Measurements from ENCODE around the gene PLCB1. TPM values are rescaled to one million over a fixed set of nuclear protein-coding genes. Genes with fewer than 3 reads are reported as not detected.
"Not testable (repeated sequence)": the region's sequence is repeated elsewhere in the genome, so short reads cannot be mapped to it uniquely, and the experiment has no call there.

Gene PLCB1
- total RNA-seq, 1 experiment from 2014 or later: 14.9 TPM

DNA sequence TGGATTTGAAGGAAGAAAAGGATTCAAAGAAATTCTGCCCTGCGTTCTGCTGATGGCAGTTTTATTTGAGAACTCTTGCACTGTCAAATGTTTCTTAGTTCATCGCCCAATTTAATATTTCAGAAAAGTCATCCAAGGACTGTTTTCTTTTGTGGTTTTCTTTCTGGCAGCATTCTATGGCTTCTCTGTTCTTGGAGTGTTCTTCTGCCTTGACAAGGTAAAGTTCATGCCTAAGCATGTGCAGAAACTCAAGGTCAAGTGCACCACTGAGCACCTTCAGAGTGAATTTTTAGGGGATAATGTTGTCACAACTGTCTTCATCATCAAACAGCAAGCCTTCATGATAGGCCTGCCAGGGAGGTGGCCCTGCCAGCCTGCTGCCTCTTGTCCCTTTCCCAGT, 225.6 kb downstream of the PLCB1 start:
- no peak for DNase-seq (ENCODE audit: low read depth, low spot score)
- in situ Hi-C loops (cut with HindIII; ENCODE audit: low pct_unique_long_range_greater_than_20kb, low sequenced_read_pairs): no loop called here

DNA sequence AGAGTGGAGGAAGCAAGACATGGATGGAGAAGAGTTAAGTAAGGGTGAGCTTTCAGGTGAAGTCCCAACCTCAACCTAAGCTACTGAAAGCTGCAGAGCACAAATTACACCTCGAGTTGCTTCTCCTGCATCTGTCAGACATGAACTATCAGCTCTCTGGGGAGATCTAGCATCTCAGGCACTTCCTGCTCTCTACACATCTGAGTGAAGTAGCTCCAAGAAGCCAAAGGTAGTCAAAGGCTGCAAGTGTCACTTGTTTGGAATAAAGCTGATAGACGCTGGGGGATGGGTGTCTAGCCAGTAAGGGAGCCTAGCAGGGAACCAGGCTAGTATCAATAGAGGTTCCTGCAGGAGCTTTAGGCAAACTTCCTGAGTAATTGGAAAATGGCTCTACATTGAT, 228.0 kb downstream of the PLCB1 start:
- no peak for DNase-seq (ENCODE audit: low read depth, low spot score)
- in situ Hi-C loops (cut with HindIII; ENCODE audit: low pct_unique_long_range_greater_than_20kb, low sequenced_read_pairs): no loop called here

DNA sequence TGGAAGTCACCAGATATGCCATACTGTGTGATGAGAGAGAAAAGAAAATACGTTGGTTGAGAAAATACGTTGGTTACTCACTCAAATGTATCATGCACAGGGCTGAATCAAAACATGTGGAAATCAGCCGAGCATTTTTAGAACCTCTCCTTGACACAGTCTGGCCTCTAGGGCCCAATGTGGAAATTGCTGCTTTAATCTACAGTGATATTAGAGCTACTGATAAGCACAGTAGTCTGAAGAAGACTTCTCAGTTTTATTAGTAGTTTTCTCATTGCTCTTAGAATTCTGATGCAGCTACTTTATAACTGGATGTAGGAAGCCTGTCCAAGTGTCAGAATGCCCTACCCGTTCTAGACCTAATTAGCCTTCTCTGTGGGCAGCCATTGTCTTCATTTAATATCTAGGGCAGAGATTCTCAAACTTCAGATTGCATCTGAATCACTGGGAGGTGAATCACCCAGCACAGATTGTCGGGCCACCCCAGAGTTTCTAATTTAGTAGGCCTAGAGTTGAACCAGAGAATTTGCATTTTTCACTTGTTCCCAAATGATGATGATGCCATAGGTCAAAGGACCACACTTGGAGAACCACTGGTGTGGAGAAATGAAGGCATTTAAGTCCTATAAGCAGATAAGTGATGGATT, 229.1 kb downstream of the PLCB1 start:
- in situ Hi-C loops (cut with HindIII; ENCODE audit: low pct_unique_long_range_greater_than_20kb, low sequenced_read_pairs): no loop called here
- peak; percentile 50 for DNase-seq (ENCODE audit: low read depth, low spot score)

DNA sequence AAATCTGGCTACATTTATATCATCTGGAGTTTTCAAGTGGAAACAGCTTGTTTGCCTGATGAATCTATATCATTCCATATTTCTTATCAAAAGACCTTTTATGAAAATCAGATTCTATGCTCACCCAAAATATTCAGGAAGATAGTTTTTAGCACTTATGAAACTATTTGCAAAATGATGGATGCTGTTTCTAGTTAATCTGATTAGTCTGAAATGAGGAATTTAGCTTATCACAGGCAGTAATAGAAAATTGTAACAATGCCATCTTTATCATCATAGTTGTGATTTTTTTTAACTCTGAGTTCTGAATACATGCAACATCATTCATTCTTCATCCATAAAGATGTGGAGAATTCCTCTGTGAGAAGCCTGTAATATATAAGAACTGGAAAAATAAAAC, 229.7 kb downstream of the PLCB1 start:
- in situ Hi-C loops (cut with HindIII; ENCODE audit: low pct_unique_long_range_greater_than_20kb, low sequenced_read_pairs): no loop called here
- no peak for DNase-seq (ENCODE audit: low read depth, low spot score)

DNA sequence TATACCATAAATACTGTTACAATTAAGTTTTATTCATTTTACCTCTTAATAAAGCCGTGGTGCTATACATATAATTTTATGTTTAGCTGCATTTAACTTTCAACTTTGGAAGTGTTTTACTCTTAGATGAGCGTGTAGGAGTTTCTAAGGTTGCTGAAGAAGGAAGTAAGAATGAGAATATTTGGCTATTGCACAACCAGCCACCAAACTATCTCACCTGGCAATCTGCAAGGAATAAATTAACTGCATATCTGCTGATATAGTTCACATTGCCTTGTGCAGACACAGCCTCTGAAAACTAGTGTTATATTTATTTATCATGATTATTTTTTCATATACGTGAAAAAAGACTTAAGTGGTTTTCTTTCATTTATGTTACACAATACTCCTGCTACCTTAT, 230.4 kb downstream of the PLCB1 start:
- DNase-seq (ENCODE audit: low read depth, low spot score): no peak
- in situ Hi-C loops (cut with HindIII; ENCODE audit: low pct_unique_long_range_greater_than_20kb, low sequenced_read_pairs): no loop called here

DNA sequence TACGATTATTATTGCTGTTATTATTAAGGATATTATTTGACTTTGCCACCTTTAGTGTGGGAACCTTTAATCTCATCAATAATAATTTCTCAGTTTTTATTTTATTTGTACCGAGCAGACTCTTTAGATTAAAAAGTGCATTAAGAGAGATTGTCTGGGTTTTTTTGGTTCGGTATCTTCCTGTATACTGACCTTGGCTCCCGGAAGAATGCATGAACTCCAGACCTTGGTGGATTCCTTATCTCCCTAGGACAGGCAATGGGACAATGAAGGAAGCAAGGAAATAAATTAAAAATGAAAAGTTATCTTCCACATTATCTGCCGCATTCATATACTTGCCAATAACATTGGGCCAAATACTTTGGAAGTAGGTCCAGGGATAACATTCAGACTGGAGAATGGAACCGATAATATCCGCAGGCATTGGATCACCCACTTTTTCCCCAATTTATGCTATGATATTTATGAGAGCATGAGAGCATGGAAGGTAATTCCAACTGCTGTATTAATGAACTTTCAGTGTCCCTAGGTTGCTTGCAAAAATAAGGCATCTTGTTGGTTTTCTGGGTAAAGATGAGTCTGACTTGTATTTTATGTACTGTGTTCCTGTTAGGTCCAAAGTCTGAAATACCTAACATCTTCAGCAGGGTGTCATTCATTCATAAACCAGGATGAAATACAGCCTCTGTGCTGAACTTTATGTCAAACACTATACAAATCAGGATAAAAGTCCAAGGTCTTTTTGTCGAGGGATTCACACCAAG, 232.1 kb downstream of the PLCB1 start:
- no peak for DNase-seq (ENCODE audit: low read depth, low spot score)

DNA sequence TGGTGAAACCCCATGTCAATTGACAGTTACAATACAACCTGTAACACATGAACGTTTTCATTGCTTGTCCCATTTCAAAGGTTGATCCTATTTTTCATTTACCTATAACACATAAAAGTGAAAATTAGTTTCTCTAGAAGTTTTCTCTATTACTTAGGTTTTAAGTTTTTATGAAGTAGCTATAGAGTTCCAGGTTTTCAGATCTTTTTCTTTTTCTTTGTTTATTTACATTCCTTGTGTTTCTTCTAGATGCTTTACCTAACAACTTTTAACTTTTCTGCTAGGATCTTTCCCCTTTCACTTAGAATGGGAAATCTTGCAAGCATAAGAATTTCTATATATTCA, 232.6 kb downstream of the PLCB1 start:
- DNase-seq (ENCODE audit: low read depth, low spot score): no peak
- in situ Hi-C loops (cut with HindIII; ENCODE audit: low pct_unique_long_range_greater_than_20kb, low sequenced_read_pairs): no loop called here

More for the DNA sequence above, 232.1 kb downstream of the PLCB1 start:
- in situ Hi-C loops (cut with HindIII; ENCODE audit: low pct_unique_long_range_greater_than_20kb, low sequenced_read_pairs): no loop called here

DNA sequence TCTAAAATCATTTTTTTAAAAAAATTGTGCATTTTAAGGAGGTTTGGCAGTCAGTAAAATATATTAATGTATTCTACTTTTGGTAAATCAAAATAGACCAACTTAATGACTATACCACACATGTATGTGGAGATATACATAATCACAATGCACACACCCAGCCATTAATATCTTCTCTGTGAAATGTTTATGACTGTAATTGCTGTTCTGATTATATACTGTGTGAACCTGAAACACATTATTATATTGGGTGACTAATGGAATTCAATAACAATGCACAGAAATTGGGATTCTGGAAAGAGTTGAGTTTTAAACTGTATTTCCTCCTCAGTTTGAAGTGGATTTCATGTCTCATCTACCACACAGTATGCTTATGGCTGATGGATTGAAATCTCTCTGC, 233.6 kb downstream of the PLCB1 start:
- in situ Hi-C loops (cut with HindIII; ENCODE audit: low pct_unique_long_range_greater_than_20kb, low sequenced_read_pairs): no loop called here
- DNase-seq (ENCODE audit: low read depth, low spot score): no peak

DNA sequence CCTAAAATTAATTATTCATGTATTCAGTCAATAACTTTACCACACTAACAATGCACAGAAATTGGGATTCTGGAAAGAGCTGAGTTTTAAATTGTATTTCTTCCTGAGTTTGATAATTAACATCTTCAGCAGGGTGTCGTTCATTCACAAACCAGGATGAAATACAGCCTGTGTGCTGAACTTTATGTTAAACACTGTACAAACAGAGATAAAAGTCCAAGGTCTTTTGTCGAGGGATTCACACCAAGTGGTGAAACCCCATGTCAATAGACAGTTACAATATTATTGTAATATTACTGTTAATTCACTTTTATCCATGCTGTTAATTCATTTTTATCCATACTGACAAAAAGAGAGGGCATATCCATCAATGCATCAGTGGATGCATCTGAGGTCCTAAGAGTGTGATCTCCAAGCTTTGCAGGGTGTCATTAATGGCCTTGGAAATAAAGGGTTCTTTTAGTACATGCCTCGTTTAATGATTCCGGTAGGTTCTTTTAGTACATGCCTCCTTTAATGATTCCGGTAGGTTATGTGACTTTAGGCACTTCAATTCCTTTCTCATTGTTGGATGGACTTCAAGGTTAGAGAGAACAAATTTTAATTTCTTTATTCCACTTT, 234.3 kb downstream of the PLCB1 start:
- in situ Hi-C loops (cut with HindIII; ENCODE audit: low pct_unique_long_range_greater_than_20kb, low sequenced_read_pairs): no loop called here
- DNase-seq (ENCODE audit: low read depth, low spot score): no peak

DNA sequence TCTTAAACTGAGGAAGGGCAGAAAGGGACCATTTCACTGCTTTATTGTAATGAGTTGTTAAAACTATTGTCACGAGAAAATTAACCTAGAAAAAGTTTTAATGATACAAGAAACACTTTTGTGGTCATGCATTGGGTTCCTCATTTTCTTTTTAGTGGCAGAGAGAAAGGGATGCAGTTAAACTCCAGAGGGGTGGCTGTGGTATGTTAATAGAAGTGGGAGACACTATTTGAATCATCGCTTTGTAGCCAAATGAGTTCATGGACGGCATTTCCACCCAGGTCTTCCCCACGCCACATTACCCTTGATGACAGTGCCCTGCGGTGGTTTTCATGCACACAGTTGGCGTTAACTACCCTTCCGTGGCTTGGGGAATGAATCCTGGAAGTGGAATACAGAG, 235.6 kb downstream of the PLCB1 start:
- in situ Hi-C loops (cut with HindIII; ENCODE audit: low pct_unique_long_range_greater_than_20kb, low sequenced_read_pairs): no loop called here
- DNase-seq (ENCODE audit: low read depth, low spot score): no peak

DNA sequence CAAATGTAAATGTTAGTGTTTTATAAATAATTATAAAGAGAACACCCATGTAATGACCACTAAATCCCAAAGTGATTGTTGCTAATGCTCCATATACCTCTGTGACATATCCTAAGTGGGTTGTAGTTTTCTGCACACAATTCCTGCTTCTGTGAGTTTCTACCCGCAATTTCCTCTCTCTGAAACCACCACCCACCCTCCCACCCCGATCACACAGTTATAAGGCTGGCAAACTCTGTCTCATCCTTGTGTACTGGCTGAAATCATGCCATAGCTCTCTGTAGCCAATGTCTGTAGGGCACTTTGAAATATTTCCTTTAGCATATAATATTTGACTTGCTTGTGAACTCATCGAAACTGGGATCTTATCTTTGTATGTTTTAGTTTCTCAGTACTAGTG, 236.6 kb downstream of the PLCB1 start:
- DNase-seq (ENCODE audit: low read depth, low spot score): no peak
- in situ Hi-C loops (cut with HindIII; ENCODE audit: low pct_unique_long_range_greater_than_20kb, low sequenced_read_pairs): no loop called here

DNA sequence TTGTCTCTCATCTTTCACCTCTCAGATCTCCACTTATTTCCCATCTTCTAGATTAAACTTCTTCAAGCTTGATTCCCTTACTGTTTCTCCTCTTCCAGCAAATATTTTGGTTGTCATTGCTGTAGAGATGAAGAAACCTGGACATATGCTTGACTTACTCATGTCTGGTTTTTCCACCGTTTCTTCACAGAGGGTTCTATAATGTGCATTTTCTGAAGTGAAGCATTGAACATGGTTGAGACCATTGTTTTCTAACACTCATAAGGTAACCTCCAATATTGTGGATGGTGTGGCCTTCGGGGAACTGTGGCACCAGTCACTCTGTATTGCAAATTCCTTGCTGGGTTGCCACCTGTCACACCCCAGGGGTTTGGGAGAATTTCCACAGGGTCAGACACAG, 237.2 kb downstream of the PLCB1 start:
- in situ Hi-C loops (cut with HindIII; ENCODE audit: low pct_unique_long_range_greater_than_20kb, low sequenced_read_pairs): no loop called here
- DNase-seq (ENCODE audit: low read depth, low spot score): no peak

DNA sequence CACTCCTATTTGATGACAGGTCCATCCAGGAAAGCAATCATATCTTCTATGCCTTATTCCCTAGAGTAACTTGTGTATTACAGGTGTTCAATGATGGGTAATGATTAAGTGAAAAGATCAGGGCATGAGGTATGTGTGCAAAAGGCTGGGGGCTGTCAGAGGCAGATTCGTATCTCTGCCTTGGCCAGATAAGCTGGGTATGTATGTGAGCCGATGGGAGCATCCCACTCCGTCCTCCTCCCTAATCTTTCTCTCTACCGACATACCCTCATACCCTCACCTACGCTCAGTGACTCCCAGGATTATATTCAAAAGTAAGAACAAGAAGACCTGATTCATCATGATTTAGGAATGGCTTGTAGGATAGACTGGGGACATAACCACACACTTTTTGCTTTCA, 238.7 kb downstream of the PLCB1 start:
- in situ Hi-C loops (cut with HindIII; ENCODE audit: low pct_unique_long_range_greater_than_20kb, low sequenced_read_pairs): no loop called here
- no peak for DNase-seq (ENCODE audit: low read depth, low spot score)

DNA sequence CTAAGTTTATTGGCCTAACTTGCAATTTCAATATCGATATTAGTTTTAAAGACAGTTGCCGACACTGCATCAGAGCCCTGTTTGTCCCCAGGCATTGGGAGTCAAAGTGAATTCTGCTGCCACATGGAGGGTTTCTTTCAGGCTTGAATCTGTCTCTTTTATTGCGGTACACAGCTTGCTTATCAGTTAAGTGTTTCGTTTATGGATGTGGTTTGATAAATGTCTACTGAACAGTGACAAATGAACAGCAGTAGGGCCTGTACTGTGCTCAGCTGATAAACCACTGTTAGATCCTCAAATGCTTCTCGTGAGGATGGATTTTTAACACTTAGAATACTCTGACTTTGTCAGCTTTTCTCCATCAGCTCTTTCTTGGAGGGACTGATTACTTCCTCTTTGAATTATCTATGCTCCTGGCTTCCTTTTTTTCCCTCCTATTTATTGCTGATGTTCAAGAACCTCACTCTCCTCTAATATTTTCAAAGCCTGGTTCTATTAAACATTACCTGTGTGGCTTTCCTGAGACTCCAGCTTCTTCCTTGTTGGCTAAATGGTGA, 240.8 kb downstream of the PLCB1 start:
- no peak for DNase-seq (ENCODE audit: low read depth, low spot score)
- in situ Hi-C loops (cut with HindIII; ENCODE audit: low pct_unique_long_range_greater_than_20kb, low sequenced_read_pairs): no loop called here

DNA sequence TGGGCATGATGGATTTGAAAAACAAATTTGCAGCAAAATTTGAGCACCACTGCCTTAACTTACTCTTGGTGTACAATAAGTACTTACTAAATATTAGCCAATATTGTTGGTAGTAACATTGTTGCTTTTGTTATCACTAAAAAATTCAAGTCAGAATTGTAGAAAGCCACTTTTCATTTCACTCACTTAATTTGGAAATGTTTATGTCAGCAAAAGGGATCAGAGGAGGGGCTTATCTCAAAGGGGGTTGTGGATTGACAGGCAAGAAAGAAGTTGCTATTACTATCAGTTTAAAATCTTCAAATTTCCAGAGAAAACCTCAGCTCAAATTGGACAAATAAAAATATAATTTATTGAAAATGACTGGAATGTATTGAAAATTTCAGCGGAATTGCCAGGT, 241.5 kb downstream of the PLCB1 start:
- DNase-seq (ENCODE audit: low read depth, low spot score): no peak
- in situ Hi-C loops (cut with HindIII; ENCODE audit: low pct_unique_long_range_greater_than_20kb, low sequenced_read_pairs): no loop called here

DNA sequence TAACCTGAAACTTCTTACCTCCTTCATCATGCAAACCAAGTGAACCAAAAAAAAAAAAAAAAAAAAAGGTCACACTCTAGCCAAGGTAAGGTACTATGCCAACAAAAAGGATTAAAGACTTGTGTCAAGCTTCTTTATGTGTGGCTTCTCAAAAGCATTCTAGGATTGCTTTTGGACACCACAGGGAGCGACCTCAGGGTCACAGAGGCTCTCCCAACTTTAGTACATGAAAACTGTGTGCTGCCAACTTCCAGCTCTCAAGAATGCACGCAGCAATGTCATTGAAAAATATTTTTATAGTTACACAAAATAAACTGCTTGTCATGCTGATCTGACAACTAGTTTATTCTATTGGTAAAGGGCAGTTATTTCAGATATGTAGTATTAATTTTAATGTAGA, 243.8 kb downstream of the PLCB1 start:
- no peak for DNase-seq (ENCODE audit: low read depth, low spot score)
- in situ Hi-C loops (cut with HindIII; ENCODE audit: low pct_unique_long_range_greater_than_20kb, low sequenced_read_pairs): no loop called here

DNA sequence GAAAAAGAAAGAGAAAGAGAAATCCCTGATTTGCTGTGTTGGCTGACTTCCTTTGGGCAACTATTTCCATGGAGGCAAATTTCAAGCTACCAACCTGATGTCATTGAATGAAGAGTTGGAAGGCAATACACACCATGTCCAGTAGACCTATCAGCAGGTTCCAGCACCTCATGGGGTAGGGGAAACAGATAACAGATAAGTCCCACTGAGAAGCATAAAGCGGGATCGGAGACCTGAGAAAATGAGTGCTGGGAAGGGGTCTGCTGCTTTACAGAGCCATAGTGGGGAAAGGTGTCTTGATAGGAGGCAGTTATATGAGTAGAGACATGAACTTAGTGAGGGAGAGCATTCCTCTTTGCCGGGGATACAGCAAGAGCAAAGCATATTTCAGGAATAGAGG, 244.9 kb downstream of the PLCB1 start:
- DNase-seq (ENCODE audit: low read depth, low spot score): no peak
- in situ Hi-C loops (cut with HindIII; ENCODE audit: low pct_unique_long_range_greater_than_20kb, low sequenced_read_pairs): no loop called here

DNA sequence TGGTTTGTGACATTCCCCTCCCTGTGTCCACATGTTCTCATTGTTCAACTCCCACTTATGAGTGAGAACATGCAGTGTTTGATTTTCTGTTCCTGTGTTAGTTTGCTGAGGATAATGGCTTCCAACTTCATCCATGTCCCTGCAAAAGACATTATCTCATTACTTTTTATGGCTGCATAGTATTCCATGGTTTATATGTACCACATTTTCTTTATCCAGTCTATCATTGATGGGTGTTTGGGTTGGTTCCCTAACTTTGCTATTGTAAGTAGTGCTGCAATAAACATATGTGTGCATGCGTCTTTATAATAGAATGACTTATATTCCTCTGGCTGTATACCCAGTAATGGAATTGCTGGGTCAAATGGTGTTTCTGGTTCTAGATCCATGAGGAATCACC, 247.1 kb downstream of the PLCB1 start:
- in situ Hi-C loops (cut with HindIII; ENCODE audit: low pct_unique_long_range_greater_than_20kb, low sequenced_read_pairs); DNase-seq (ENCODE audit: low read depth, low spot score): not testable (repeated sequence)

DNA sequence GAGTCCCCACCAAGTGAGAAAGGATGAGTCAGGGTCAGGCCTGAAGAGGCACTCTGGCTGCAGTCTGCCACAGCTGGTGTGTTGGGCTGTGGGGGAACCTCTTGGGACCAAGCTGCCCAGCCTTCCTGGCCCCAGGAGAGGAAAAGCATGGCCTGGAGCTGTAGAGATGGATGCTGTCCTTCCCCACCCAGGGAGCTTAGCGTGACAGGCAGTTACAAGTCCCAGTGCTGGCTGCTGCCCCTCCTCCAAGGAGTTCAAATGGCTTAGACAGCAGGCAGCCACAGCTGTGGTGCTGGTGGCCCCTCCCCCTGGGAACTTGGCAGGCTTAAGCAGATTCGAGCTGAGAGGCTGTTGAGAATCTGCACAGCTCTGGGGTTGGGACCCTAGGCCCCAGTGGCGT, 253.2 kb downstream of the PLCB1 start:
- no peak for DNase-seq (ENCODE audit: low read depth, low spot score)
- in situ Hi-C loops (cut with HindIII; ENCODE audit: low pct_unique_long_range_greater_than_20kb, low sequenced_read_pairs): no loop called here
